ENCODE measurements around the gene S100A12.
"Not testable (repeated sequence)": the region's sequence is repeated elsewhere in the genome, so short reads cannot be mapped to it uniquely, and the experiment has no call there.

Gene S100A12

DNA sequence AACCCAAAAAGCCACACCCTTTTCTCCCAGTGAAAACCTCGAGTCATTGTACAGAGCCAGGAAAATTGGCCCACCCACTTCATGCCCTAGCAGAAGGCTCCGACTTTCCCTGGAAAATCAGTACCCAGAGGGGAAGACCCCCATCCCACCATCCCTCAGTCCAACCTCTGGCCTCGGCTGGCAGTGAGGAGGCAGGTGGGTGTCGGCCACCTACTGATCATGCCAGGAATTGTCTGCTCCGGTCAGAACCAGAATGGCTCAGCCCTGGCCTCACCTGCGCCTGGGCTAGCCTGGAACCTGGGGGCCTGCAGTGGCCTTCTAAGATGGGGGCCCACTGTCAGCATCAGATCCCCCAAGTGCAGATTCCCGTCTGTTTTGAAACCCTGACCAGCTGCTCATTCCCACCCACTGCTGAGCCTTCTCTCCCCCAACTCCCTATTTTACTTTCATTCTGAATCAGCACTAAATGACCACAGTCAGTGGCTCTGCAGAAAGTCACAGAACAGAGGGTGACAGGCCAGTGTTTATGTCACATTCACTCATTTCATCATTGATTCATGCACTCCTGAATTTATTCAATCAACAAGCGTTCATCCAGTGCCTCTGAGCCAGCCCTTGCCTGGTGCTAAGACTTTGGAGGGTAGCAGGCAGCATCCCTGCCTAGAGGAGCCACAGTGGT, 20.8 kb downstream of the S100A12 start:
- H3K4me1 ChIP-seq (ENCODE audit: control insufficient read depth in 2 of 2, insufficient read depth in 2 of 2, low read length in 2 of 2) = peaks cover 0 to 2% of the 10 kb centered on the region in 2 donors
- peaks cover 0 to 3% of the 10 kb centered on the region in 2 donors for H3K27me3 ChIP-seq (ENCODE audit: control insufficient read depth in 2 of 2, insufficient read depth in 2 of 2, low read length in 2 of 2)
- H3K27ac ChIP-seq (ENCODE audit: low read depth in 2 of 2, low read length in 2 of 2) = no peak overlapping the region
- no peaks in the 10 kb centered on the region for H3K9me3 ChIP-seq (ENCODE audit: control insufficient read depth in 2 of 2, low read length in 2 of 2)
- H3K4me3 ChIP-seq (ENCODE audit: low read length in 2 of 2) = no peak overlapping the region
- no peak overlapping the region for H3K9ac ChIP-seq (ENCODE audit: low read depth in 1 of 2, low read length in 2 of 2)
- H3K36me3 ChIP-seq (ENCODE audit: control insufficient read depth in 2 of 2, insufficient read depth in 2 of 2, low read length in 2 of 2) = no peaks in the 10 kb centered on the region

GRCh38 chr1:153353226-153353947, 22.0 kb downstream of the S100A12 start:
- Histone ChIP-seq H3K4me1 (ENCODE audit: control insufficient read depth in 2 of 2, insufficient read depth in 2 of 2, low read length in 2 of 2) (peaks cover 0 to 2% of the 10 kb centered on the region in 2 donors), H3K27ac (ENCODE audit: low read depth in 2 of 2, low read length in 2 of 2) (no peak overlapping the region), H3K4me3 (ENCODE audit: low read length in 2 of 2) (no peak overlapping the region), H3K9me3 (ENCODE audit: control insufficient read depth in 2 of 2, low read length in 2 of 2) (no peaks in the 10 kb centered on the region), H3K27me3 (ENCODE audit: control insufficient read depth in 2 of 2, insufficient read depth in 2 of 2, low read length in 2 of 2) (peaks cover 0 to 3% of the 10 kb centered on the region in 2 donors), H3K36me3 (ENCODE audit: control insufficient read depth in 2 of 2, insufficient read depth in 2 of 2, low read length in 2 of 2) (no peaks in the 10 kb centered on the region), H3K9ac (ENCODE audit: low read depth in 1 of 2, low read length in 2 of 2) (no peak overlapping the region)

DNA sequence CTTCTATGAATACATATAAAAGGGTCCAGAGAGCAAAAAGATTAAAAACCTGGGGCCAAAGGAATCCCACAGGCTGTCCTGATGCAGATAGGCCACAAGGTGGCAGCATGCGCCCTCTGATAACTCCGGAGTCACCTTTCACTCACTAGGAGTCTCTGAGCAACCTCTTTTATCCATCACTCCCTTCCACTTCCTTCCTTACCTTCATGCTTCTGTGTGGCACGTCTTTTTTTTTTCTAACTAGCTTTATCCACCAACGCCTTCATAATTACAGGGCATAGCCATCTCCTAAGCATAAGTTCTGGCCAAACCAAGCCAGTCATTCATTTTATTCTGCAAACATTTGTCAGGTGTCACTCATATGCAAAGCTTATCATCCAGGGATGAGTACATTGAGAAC, 22.9 kb downstream of the S100A12 start:
- H3K36me3 ChIP-seq (ENCODE audit: control insufficient read depth in 2 of 2, insufficient read depth in 2 of 2, low read length in 2 of 2) = no peaks in the 10 kb centered on the region
- no peak overlapping the region for H3K27ac ChIP-seq (ENCODE audit: low read depth in 2 of 2, low read length in 2 of 2)
- H3K27me3 ChIP-seq (ENCODE audit: control insufficient read depth in 2 of 2, insufficient read depth in 2 of 2, low read length in 2 of 2) = peaks cover 0 to 3% of the 10 kb centered on the region in 2 donors
- no peaks in the 10 kb centered on the region for H3K9me3 ChIP-seq (ENCODE audit: control insufficient read depth in 2 of 2, low read length in 2 of 2)
- H3K4me3 ChIP-seq (ENCODE audit: low read length in 2 of 2) = no peak overlapping the region
- no peaks in the 10 kb centered on the region for H3K4me1 ChIP-seq (ENCODE audit: control insufficient read depth in 2 of 2, insufficient read depth in 2 of 2, low read length in 2 of 2)
- H3K9ac ChIP-seq (ENCODE audit: low read depth in 1 of 2, low read length in 2 of 2) = no peak overlapping the region

DNA sequence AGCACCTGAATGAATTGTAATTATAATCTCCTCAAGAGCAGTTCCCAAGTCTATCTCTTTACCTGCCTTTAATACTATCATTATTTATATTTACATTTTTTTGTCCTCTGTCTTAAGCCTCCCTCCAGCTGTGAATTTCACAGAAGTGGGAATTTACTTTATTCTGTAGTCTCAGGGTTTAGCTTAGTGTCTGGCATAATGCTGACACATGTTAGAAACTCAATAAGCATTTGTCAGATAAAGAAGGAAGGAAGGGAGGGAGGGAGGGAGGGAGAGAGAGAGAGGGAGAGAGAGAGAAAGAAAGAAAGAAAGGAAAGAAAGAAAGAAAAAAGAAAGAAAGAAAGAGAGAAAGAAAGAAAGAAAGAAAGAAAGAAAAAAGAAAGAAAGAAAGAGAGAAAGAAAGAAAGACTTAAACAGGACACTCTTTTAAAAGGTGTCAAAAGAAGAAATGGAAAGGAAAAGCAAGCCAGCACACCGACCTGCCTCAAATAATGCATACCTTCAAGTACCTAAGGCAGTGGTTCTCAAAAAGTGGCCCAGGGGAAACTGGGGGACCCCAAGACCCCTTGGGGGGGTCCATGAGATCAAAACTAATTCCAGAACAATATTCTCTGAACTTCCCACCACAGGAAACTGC, 25.0 kb downstream of the S100A12 start:
- no peaks in the 10 kb centered on the region for H3K9me3 ChIP-seq (ENCODE audit: control insufficient read depth in 2 of 2, low read length in 2 of 2)
- peaks cover 0 to 3% of the 10 kb centered on the region in 2 donors for H3K27me3 ChIP-seq (ENCODE audit: control insufficient read depth in 2 of 2, insufficient read depth in 2 of 2, low read length in 2 of 2)
- no peaks in the 10 kb centered on the region for H3K36me3 ChIP-seq (ENCODE audit: control insufficient read depth in 2 of 2, insufficient read depth in 2 of 2, low read length in 2 of 2)
- H3K4me3 ChIP-seq (ENCODE audit: low read length in 2 of 2) = no peak overlapping the region
- H3K4me1 ChIP-seq (ENCODE audit: control insufficient read depth in 2 of 2, insufficient read depth in 2 of 2, low read length in 2 of 2) = no peaks in the 10 kb centered on the region
- H3K9ac ChIP-seq (ENCODE audit: low read depth in 1 of 2, low read length in 2 of 2) = no peak overlapping the region
- H3K27ac ChIP-seq (ENCODE audit: low read depth in 2 of 2, low read length in 2 of 2) = no peak overlapping the region

- H3K27me3 ChIP-seq (ENCODE audit: control insufficient read depth in 2 of 2, insufficient read depth in 2 of 2, low read length in 2 of 2) = peaks cover 0 to 3% of the 10 kb centered on the region in 2 donors
- H3K9me3 ChIP-seq (ENCODE audit: control insufficient read depth in 2 of 2, low read length in 2 of 2) = no peaks in the 10 kb centered on the region
- no peak overlapping the region for H3K27ac ChIP-seq (ENCODE audit: low read depth in 2 of 2, low read length in 2 of 2)
- H3K4me3 ChIP-seq (ENCODE audit: low read length in 2 of 2) = no peak overlapping the region
- H3K4me1 ChIP-seq (ENCODE audit: control insufficient read depth in 2 of 2, insufficient read depth in 2 of 2, low read length in 2 of 2) = no peaks in the 10 kb centered on the region
- H3K36me3 ChIP-seq (ENCODE audit: control insufficient read depth in 2 of 2, insufficient read depth in 2 of 2, low read length in 2 of 2) = no peaks in the 10 kb centered on the region
- no peak overlapping the region for H3K9ac ChIP-seq (ENCODE audit: low read depth in 1 of 2, low read length in 2 of 2)
Measured at GRCh38 chr1:153349363-153350320, 25.8 kb downstream of the S100A12 start.

- Histone ChIP-seq H3K4me1 (ENCODE audit: control insufficient read depth in 2 of 2, insufficient read depth in 2 of 2, low read length in 2 of 2) (no peaks in the 10 kb centered on the region), H3K36me3 (ENCODE audit: control insufficient read depth in 2 of 2, insufficient read depth in 2 of 2, low read length in 2 of 2) (no peaks in the 10 kb centered on the region), H3K4me3 (ENCODE audit: low read length in 2 of 2) (no peak within 1 kb of the TSS), H3K9me3 (ENCODE audit: control insufficient read depth in 2 of 2, low read length in 2 of 2) (no peaks in the 10 kb centered on the region), H3K27ac (ENCODE audit: low read depth in 2 of 2, low read length in 2 of 2) (no peak within 1 kb of the TSS), H3K27me3 (ENCODE audit: control insufficient read depth in 2 of 2, insufficient read depth in 2 of 2, low read length in 2 of 2) (no peaks in the 10 kb centered on the region), H3K9ac (ENCODE audit: low read depth in 1 of 2, low read length in 2 of 2) (no peak within 1 kb of the TSS)
Measured at GRCh38 chr1:153348511-153349362, 26.7 kb downstream of the S100A12 start, which contains the start of gene PGLYRP4. PGLYRP4 (minus strand) TSS chr1:153348841; CDS start chr1:153347932, 909 bp downstream.

DNA sequence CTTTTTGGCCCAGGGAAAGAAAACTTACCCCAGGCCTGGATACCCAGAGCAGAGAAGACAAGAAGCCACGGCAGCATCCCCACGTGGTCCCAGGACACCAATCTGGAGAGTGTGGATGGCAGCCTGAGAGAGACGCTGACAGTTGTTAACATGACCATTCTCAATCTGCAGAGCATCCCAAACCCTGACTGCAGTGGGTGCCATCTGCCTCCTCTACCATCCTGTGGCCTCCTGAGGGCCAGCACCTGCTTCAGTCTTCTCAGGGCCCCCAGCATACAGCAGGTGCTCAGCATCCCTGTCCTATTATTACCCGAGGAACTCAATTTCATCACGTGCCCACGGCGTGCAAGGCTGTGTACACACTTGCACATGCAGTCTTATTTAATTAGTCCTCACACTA, 27.6 kb downstream of the S100A12 start:
- Histone ChIP-seq H3K36me3 (ENCODE audit: control insufficient read depth in 2 of 2, insufficient read depth in 2 of 2, low read length in 2 of 2) (no peaks in the 10 kb centered on the region), H3K4me3 (ENCODE audit: low read length in 2 of 2) (no peak overlapping the region), H3K27ac (ENCODE audit: low read depth in 2 of 2, low read length in 2 of 2) (no peak overlapping the region), H3K9ac (ENCODE audit: low read depth in 1 of 2, low read length in 2 of 2) (no peak overlapping the region), H3K27me3 (ENCODE audit: control insufficient read depth in 2 of 2, insufficient read depth in 2 of 2, low read length in 2 of 2) (no peaks in the 10 kb centered on the region), H3K9me3 (ENCODE audit: control insufficient read depth in 2 of 2, low read length in 2 of 2) (no peaks in the 10 kb centered on the region), H3K4me1 (ENCODE audit: control insufficient read depth in 2 of 2, insufficient read depth in 2 of 2, low read length in 2 of 2) (no peaks in the 10 kb centered on the region)

- H3K9ac ChIP-seq (ENCODE audit: low read depth in 1 of 2, low read length in 2 of 2); H3K27ac ChIP-seq (ENCODE audit: low read depth in 2 of 2, low read length in 2 of 2); H3K27me3 ChIP-seq (ENCODE audit: control insufficient read depth in 2 of 2, insufficient read depth in 2 of 2, low read length in 2 of 2); H3K9me3 ChIP-seq (ENCODE audit: control insufficient read depth in 2 of 2, low read length in 2 of 2); H3K36me3 ChIP-seq (ENCODE audit: control insufficient read depth in 2 of 2, insufficient read depth in 2 of 2, low read length in 2 of 2); H3K4me1 ChIP-seq (ENCODE audit: control insufficient read depth in 2 of 2, insufficient read depth in 2 of 2, low read length in 2 of 2); H3K4me3 ChIP-seq (ENCODE audit: low read length in 2 of 2): not testable (repeated sequence)
Measured at GRCh38 chr1:153347049-153347448, 28.4 kb downstream of the S100A12 start.

- no peaks in the 10 kb centered on the region for H3K9me3 ChIP-seq (ENCODE audit: control insufficient read depth in 2 of 2, low read length in 2 of 2)
- no peaks in the 10 kb centered on the region for H3K27me3 ChIP-seq (ENCODE audit: control insufficient read depth in 2 of 2, insufficient read depth in 2 of 2, low read length in 2 of 2)
Measured at GRCh38 chr1:153346077-153346723, 29.2 kb downstream of the S100A12 start.

More at GRCh38 chr1:153346077-153346723, 29.2 kb downstream of the S100A12 start:
- Histone ChIP-seq H3K27ac (ENCODE audit: low read depth in 2 of 2, low read length in 2 of 2) (no peak overlapping the region), H3K4me1 (ENCODE audit: control insufficient read depth in 2 of 2, insufficient read depth in 2 of 2, low read length in 2 of 2) (no peaks in the 10 kb centered on the region), H3K9ac (ENCODE audit: low read depth in 1 of 2, low read length in 2 of 2) (no peak overlapping the region), H3K4me3 (ENCODE audit: low read length in 2 of 2) (no peak overlapping the region), H3K36me3 (ENCODE audit: control insufficient read depth in 2 of 2, insufficient read depth in 2 of 2, low read length in 2 of 2) (no peaks in the 10 kb centered on the region)
